Measurements from ENCODE around the gene TRIM9. TPM values are rescaled to one million over a fixed set of nuclear protein-coding genes. Genes with fewer than 3 reads are reported as not detected.

The TRIM9 gene
- total RNA-seq (under 1 TPM; 0.44 to 0.55 TPM), polyA plus RNA-seq (under 1 TPM in 1 of 2 donors, not detected in 1; 0.05 TPM)

DNA sequence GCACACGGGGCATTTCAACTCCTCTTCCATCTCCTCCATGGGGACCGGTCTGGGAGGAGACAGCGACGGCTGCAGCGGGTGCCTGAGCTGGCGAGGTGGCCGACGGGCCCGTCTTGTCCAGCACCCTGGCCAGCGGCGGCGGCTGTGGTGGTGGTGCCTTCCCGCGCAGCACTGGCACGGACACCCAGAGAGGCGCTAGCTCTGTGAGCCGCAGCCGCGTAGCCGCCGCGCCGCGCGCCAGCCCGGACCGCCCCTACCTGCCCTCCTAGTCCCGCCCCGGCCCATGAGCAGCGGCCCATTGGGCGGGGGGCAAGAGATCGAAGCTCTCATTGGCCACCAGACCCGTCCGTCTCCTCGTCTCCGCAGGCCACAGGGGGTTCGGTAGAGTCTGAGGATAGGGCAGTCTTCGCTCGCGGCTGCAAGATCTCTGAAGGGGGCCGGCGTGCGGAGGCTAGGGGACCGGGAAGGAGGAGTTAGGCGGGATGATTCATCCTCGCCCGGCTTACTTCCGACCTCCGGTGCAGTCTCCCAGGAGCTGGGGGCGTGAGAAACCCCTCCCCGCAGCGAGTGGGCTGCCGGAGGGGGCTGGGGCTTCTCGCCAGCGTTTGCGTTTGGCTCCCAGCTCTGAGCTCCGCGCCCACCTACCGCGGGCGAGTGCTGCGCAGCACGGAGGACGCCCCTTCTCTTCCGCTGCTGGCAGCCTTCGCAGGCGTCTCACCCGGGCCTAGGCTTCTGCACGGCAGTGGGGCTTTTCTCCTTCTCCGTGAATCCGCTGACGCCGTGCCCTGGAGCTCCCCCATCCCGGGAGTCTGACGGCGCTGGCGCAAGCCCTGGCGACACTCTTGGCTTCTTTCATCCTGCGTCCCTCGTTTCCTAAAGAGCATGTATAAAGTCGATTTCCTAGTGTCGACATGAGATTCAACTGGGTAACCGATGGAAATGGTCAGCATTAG, at the start of gene TRIM9:
Gene TRIM9, minus strand, starts transcription at position 205 of the 953 bp plus-strand sequence. Its CDS starts 166 bp downstream, at position 39.
- Histone ChIP-seq H3K27me3 (ENCODE audit: insufficient read depth, low read length) (peaks cover 8% of the 10 kb centered on the region), H3K36me3 (ENCODE audit: insufficient read depth, low read length) (no peaks in the 10 kb centered on the region), H3K27ac (ENCODE audit: low read depth, low read length) (peak within 1 kb of the TSS; percentile 23), H3K4me3 (ENCODE audit: low read length in 2 of 2) (peak within 1 kb of the TSS; percentile 42 to 51), H3K4me1 (ENCODE audit: insufficient read depth, low read length) (peaks cover 18% of the 10 kb centered on the region), H3K9me3 (ENCODE audit: control insufficient read depth in 1 of 2, low read length in 2 of 2) (no peaks in the 10 kb centered on the region)
- Mint-ChIP-seq H3K4me3 (peak within 1 kb of the TSS; percentile 90 to 96 (median 94)), H3K9me3 (no peaks in the 10 kb centered on the region), H3K36me3 (peaks cover 0 to 2% of the 10 kb centered on the region in 2 donors), H3K27ac (peak within 1 kb of the TSS in 6 of 7 donors; percentile 63 to 89 (median 82)), H3K27me3 (peaks cover 5 to 20% of the 10 kb centered on the region in 2 donors), H3K4me1 (peaks cover 12 to 31% (median 13%) of the 10 kb centered on the region in 4 donors)
- intact Hi-C loops (cut with micrococcal nuclease) = loop anchor here (1.0 to 5.0 kb wide), 4 partner anchors 145 to 658 kb away; partner anchors contain the start of genes MAP4K5 and TMX1
- ChIA-PET POLR2A (ENCODE audit: partially characterized antibody) (no interaction called here), CTCF (ENCODE audit: partially characterized antibody) (no interaction called here)
- peak; percentile 86 to 90 (median 86) for DNase-seq

DNA sequence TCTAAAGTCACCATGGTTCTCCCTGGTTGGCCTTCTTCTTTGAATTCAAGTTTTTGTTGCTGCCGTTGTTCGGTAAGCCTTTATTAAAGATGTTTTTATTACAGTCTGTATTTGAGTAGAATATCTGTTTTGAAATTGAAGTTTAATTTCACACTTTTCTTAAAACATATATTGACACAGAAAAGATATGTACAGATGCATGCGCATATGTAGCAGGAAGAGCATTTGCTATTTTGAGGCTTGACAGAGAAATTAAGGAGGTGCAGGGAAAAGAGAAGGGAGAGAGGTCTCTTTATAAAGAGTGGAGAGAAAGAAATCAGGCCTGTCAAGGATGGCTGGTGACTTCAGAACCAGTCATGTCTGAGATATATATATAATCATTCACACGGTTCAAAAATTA, 46.0 kb upstream of the TRIM9 start:
- CTCF ChIA-PET (ENCODE audit: partially characterized antibody) = no interaction called here
- POLR2A ChIA-PET (ENCODE audit: partially characterized antibody) = no interaction called here
- intact Hi-C loops (cut with micrococcal nuclease) = no loop called here

DNA sequence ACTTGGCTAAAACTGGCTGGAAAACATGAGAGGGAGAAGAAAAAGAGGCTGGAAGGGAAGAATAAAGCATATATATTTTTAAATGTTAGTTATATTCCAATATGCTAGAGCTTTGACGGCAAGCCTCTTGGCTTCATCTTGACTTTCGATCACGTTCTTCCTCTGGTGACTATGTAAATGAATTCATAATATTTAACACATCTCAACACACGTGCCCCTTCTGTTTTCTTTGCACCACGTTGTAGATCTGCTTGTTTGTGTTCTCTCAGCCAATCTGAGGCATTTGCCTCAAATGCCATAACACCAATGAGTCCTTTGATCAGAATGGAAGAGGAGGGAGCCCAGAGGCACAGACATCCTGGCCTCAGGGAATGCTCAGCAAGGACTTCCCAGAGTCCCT, 45.4 kb upstream of the TRIM9 start:
- no peaks in the 10 kb centered on the region for H3K4me1 Mint-ChIP-seq
- H3K9me3 Mint-ChIP-seq = peaks cover 0 to 22% (median 2%) of the 10 kb centered on the region in 8 donors
- no peak overlapping the region for H3K27ac Mint-ChIP-seq
- no peaks in the 10 kb centered on the region for H3K27me3 Mint-ChIP-seq
- intact Hi-C loops (cut with micrococcal nuclease) = no loop called here
- H3K4me3 ChIP-seq (ENCODE audit: low read length in 2 of 2) = no peak overlapping the region
- H3K27ac ChIP-seq (ENCODE audit: low read depth, low read length) = no peak overlapping the region
- ChIA-PET POLR2A (ENCODE audit: partially characterized antibody) (no interaction called here), CTCF (ENCODE audit: partially characterized antibody) (no interaction called here)
- H3K9me3 ChIP-seq (ENCODE audit: control insufficient read depth in 1 of 2, low read length in 2 of 2) = no peaks in the 10 kb centered on the region
- no peaks in the 10 kb centered on the region for H3K27me3 ChIP-seq (ENCODE audit: insufficient read depth, low read length)
- no peak overlapping the region for H3K4me3 Mint-ChIP-seq
- no peaks in the 10 kb centered on the region for H3K36me3 ChIP-seq (ENCODE audit: insufficient read depth, low read length)
- H3K4me1 ChIP-seq (ENCODE audit: insufficient read depth, low read length) = no peaks in the 10 kb centered on the region
- DNase-seq = no peak
- H3K36me3 Mint-ChIP-seq = no peaks in the 10 kb centered on the region

More for the DNA sequence above, 46.0 kb upstream of the TRIM9 start:
- Histone ChIP-seq H3K27ac (ENCODE audit: low read depth, low read length) (no peak overlapping the region), H3K27me3 (ENCODE audit: insufficient read depth, low read length) (no peaks in the 10 kb centered on the region), H3K4me1 (ENCODE audit: insufficient read depth, low read length) (no peaks in the 10 kb centered on the region), H3K36me3 (ENCODE audit: insufficient read depth, low read length) (no peaks in the 10 kb centered on the region), H3K9me3 (ENCODE audit: control insufficient read depth in 1 of 2, low read length in 2 of 2) (no peaks in the 10 kb centered on the region), H3K4me3 (ENCODE audit: low read length in 2 of 2) (no peak overlapping the region)
- Mint-ChIP-seq H3K9me3 (peaks cover 0 to 21% (median 2%) of the 10 kb centered on the region in 8 donors), H3K4me1 (no peaks in the 10 kb centered on the region), H3K4me3 (no peak overlapping the region), H3K27me3 (no peaks in the 10 kb centered on the region), H3K27ac (no peak overlapping the region), H3K36me3 (no peaks in the 10 kb centered on the region)
- no peak for DNase-seq

DNA sequence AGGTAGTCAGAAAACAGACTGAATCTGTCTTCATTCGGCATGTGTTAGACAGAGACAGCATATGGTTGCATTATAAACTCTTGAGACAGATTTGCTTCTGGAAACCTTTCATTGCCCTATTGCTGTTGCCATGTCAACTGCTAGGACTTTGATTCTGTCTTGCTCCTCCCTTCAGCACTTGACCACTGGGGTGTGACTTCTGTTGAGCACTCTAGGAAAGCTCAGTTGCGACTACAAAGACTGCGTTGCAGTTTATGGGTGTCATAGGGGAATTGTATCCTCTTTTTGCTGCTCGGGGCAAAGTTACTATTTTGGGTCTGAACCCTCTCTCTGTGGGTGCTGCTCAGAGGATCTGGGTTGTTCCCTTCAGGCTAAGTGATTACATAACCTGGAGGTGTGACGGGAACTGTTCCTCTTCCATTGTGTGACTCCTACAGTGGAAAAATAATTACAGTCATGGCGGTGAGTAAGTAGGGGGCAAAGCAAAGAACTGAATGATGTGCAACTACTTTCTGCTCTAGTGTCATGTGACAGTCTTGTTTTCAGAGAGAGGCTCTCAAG, 44.3 kb upstream of the TRIM9 start:
- H3K9me3 Mint-ChIP-seq = peaks cover 0 to 25% (median 5%) of the 10 kb centered on the region in 8 donors
- intact Hi-C loops (cut with micrococcal nuclease) = no loop called here
- Histone ChIP-seq H3K36me3 (ENCODE audit: insufficient read depth, low read length) (no peaks in the 10 kb centered on the region), H3K4me1 (ENCODE audit: insufficient read depth, low read length) (no peaks in the 10 kb centered on the region), H3K9me3 (ENCODE audit: control insufficient read depth in 1 of 2, low read length in 2 of 2) (no peaks in the 10 kb centered on the region), H3K27ac (ENCODE audit: low read depth, low read length) (no peak overlapping the region), H3K27me3 (ENCODE audit: insufficient read depth, low read length) (no peaks in the 10 kb centered on the region), H3K4me3 (ENCODE audit: low read length in 2 of 2) (no peak overlapping the region)
- ChIA-PET POLR2A (ENCODE audit: partially characterized antibody) (no interaction called here), CTCF (ENCODE audit: partially characterized antibody) (no interaction called here)
- H3K36me3 Mint-ChIP-seq = peaks cover 0 to 2% of the 10 kb centered on the region in 2 donors
- H3K4me1 Mint-ChIP-seq = no peaks in the 10 kb centered on the region
- no peak overlapping the region for H3K4me3 Mint-ChIP-seq
- H3K27ac Mint-ChIP-seq = no peak overlapping the region
- no peak for DNase-seq
- H3K27me3 Mint-ChIP-seq = peaks cover 0 to 2% of the 10 kb centered on the region in 2 donors

DNA sequence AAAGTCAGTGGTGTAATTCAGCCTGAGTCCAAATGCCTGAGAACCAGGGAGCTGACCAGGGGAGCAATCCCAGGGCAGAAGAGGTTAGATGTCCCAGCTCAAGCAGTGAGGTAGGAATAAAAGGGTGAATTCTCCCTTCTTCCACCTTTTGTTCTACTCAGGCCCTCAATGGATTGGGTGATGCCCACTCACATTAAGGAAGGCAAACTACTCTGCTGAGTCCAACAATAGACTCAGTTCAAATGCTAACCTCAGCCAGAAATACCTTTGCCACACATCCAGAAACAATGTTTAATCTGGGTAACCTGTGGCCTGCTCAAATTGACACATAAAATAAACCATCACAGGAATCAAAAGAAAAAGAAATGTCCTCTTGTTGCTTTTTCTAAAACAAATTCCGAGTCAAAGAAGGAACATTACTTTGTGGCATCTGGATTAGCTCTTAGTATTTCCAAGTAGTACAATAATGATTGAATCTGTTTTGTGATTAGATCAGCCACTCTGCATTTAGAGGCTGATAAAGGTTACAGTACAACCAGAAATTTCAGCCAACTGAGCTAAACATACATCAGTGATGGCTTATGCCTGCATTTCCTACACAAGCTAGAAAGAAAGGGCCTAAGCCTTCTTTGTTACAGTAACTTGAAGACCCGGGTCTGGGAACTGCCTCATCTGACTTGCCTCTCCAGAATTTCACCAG, 43.6 kb upstream of the TRIM9 start:
- Histone ChIP-seq H3K27ac (ENCODE audit: low read depth, low read length) (no peak overlapping the region), H3K9me3 (ENCODE audit: control insufficient read depth in 1 of 2, low read length in 2 of 2) (no peaks in the 10 kb centered on the region), H3K36me3 (ENCODE audit: insufficient read depth, low read length) (no peaks in the 10 kb centered on the region), H3K27me3 (ENCODE audit: insufficient read depth, low read length) (no peaks in the 10 kb centered on the region), H3K4me1 (ENCODE audit: insufficient read depth, low read length) (no peaks in the 10 kb centered on the region), H3K4me3 (ENCODE audit: low read length in 2 of 2) (no peak overlapping the region)
- no peak overlapping the region for H3K27ac Mint-ChIP-seq
- CTCF ChIA-PET (ENCODE audit: partially characterized antibody) = no interaction called here
- H3K27me3 Mint-ChIP-seq = peaks cover 0 to 6% of the 10 kb centered on the region in 2 donors
- H3K36me3 Mint-ChIP-seq = peaks cover 0 to 3% of the 10 kb centered on the region in 2 donors
- intact Hi-C loops (cut with micrococcal nuclease) = no loop called here
- H3K9me3 Mint-ChIP-seq = peaks cover 0 to 29% (median 8%) of the 10 kb centered on the region in 8 donors
- no peak for DNase-seq
- POLR2A ChIA-PET (ENCODE audit: partially characterized antibody) = no interaction called here
- no peak overlapping the region for H3K4me3 Mint-ChIP-seq
- no peaks in the 10 kb centered on the region for H3K4me1 Mint-ChIP-seq

DNA sequence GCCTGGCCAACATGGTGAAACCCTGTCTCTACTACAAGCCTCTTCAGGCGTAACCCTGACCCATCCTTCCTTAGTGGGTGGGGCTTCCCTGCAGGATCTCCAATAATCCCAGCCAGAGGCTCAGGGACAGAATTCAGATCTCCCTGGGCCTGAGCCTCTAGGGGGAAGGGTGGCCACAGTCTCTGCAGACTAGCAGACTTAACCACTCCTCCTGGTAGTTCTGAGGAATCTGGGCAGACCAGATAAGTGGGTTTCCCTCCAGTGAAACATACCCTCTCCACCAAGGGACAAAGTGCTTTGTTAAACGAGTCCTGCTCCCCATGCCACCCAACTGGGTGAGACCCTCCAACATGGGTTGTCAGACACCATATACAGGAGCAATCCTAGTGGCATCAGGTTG, 36.6 kb upstream of the TRIM9 start:
- Mint-ChIP-seq H3K9me3 (peaks cover 5 to 20% (median 10%) of the 10 kb centered on the region in 8 donors), H3K27ac (no peak overlapping the region), H3K27me3 (peaks cover 12 to 18% of the 10 kb centered on the region in 2 donors), H3K4me1 (no peaks in the 10 kb centered on the region), H3K36me3 (peaks cover 3% of the 10 kb centered on the region in 2 donors), H3K4me3 (no peak overlapping the region)
- H3K4me1 ChIP-seq (ENCODE audit: insufficient read depth, low read length) = no peaks in the 10 kb centered on the region
- no peak overlapping the region for H3K27ac ChIP-seq (ENCODE audit: low read depth, low read length)
- CTCF ChIA-PET (ENCODE audit: partially characterized antibody) = no interaction called here
- no peaks in the 10 kb centered on the region for H3K9me3 ChIP-seq (ENCODE audit: control insufficient read depth in 1 of 2, low read length in 2 of 2)
- no peak for DNase-seq
- intact Hi-C loops (cut with micrococcal nuclease) = no loop called here
- H3K27me3 ChIP-seq (ENCODE audit: insufficient read depth, low read length) = peaks cover 4% of the 10 kb centered on the region
- H3K4me3 ChIP-seq (ENCODE audit: low read length in 2 of 2) = no peak overlapping the region
- POLR2A ChIA-PET (ENCODE audit: partially characterized antibody) = no interaction called here
- H3K36me3 ChIP-seq (ENCODE audit: insufficient read depth, low read length) = no peaks in the 10 kb centered on the region

DNA sequence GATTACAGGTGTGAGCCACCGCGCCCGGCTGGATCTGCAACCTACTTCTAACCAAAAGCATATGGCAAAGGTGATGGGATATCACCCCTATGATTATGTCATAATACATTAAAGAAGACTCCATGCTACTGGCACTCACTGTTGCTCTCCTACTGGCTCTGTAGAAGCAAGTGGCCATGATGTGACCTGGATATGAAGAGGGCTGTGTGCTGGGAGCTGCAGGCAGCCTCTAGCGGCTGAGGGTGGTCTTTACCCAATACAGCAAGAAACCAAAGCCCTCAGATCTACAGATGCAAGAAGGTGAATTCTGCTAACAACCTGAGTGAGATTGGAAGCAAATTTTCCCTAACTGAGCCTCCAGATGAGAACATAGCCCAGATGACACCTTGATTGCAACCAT, 34.2 kb upstream of the TRIM9 start:
- Histone ChIP-seq H3K27me3 (ENCODE audit: insufficient read depth, low read length) (peaks cover 4% of the 10 kb centered on the region), H3K9me3 (ENCODE audit: control insufficient read depth in 1 of 2, low read length in 2 of 2) (no peaks in the 10 kb centered on the region), H3K4me1 (ENCODE audit: insufficient read depth, low read length) (no peaks in the 10 kb centered on the region), H3K27ac (ENCODE audit: low read depth, low read length) (no peak overlapping the region), H3K4me3 (ENCODE audit: low read length in 2 of 2) (no peak overlapping the region), H3K36me3 (ENCODE audit: insufficient read depth, low read length) (no peaks in the 10 kb centered on the region)
- peaks cover 12 to 16% of the 10 kb centered on the region in 2 donors for H3K27me3 Mint-ChIP-seq
- H3K4me1 Mint-ChIP-seq = no peaks in the 10 kb centered on the region
- POLR2A ChIA-PET (ENCODE audit: partially characterized antibody) = no interaction called here
- H3K4me3 Mint-ChIP-seq = no peak overlapping the region
- H3K36me3 Mint-ChIP-seq = peaks cover under 1 to 3% of the 10 kb centered on the region in 2 donors
- CTCF ChIA-PET (ENCODE audit: partially characterized antibody) = no interaction called here
- intact Hi-C loops (cut with micrococcal nuclease) = no loop called here
- peaks cover 2 to 17% (median 9%) of the 10 kb centered on the region in 8 donors for H3K9me3 Mint-ChIP-seq
- no peak overlapping the region for H3K27ac Mint-ChIP-seq
- no peak for DNase-seq
